ENCODE data around the gene SPRED2.
"Not testable (repeated sequence)": the region's sequence is repeated elsewhere in the genome, so short reads cannot be mapped to it uniquely, and the experiment has no call there.

SPRED2 gene

GRCh38 chr2:65360441-65360840 is 72.0 kb downstream of the SPRED2 start:
- no peak for DNase-seq

GRCh38 chr2:65358678-65359400 is 73.6 kb downstream of the SPRED2 start:
- no peak for DNase-seq

GRCh38 chr2:65357959-65358294 is 74.5 kb downstream of the SPRED2 start:
- no peak for DNase-seq

GRCh38 chr2:65357095-65357958 is 75.1 kb downstream of the SPRED2 start:
- DNase-seq = no peak

GRCh38 chr2:65355186-65355831 is 77.1 kb downstream of the SPRED2 start:
- no peak for DNase-seq

GRCh38 chr2:65354773-65355172 is 77.6 kb downstream of the SPRED2 start:
- DNase-seq = no peak

- no peak for DNase-seq
These were observed 78.5 kb downstream of the SPRED2 start for GRCh38 chr2:65353927-65354326.

- DNase-seq = no peak
These were observed 79.4 kb downstream of the SPRED2 start for GRCh38 chr2:65353046-65353445.

- no peak for DNase-seq
These were observed 80.3 kb downstream of the SPRED2 start for GRCh38 chr2:65351948-65352595.

GRCh38 chr2:65351234-65351947 is 81.0 kb downstream of the SPRED2 start:
- DNase-seq = no peak

- DNase-seq = no peak
These were observed 81.7 kb downstream of the SPRED2 start for GRCh38 chr2:65350651-65351056.

GRCh38 chr2:65349863-65350262 is 82.5 kb downstream of the SPRED2 start:
- DNase-seq = no peak

GRCh38 chr2:65347913-65348312 is 84.5 kb downstream of the SPRED2 start:
- no peak for DNase-seq

GRCh38 chr2:65345631-65346030 is 86.8 kb downstream of the SPRED2 start:
- no peak for DNase-seq

- no peak for DNase-seq
These were observed 87.7 kb downstream of the SPRED2 start for GRCh38 chr2:65344689-65345088.

- DNase-seq = no peak
These were observed 88.2 kb downstream of the SPRED2 start for GRCh38 chr2:65344182-65344581.

- no peak for DNase-seq
These were observed 89.0 kb downstream of the SPRED2 start for GRCh38 chr2:65343386-65343785.

GRCh38 chr2:65340898-65341681 is 91.3 kb downstream of the SPRED2 start:
- DNase-seq = no peak

GRCh38 chr2:65339648-65340047 is 92.8 kb downstream of the SPRED2 start:
- DNase-seq = no peak

GRCh38 chr2:65338830-65339495 is 93.4 kb downstream of the SPRED2 start:
- not testable (repeated sequence) for DNase-seq

GRCh38 chr2:65337915-65338314 is 94.5 kb downstream of the SPRED2 start:
- not testable (repeated sequence) for DNase-seq
